GM12892 (cell line): Measurements from ENCODE around the gene RPS27.

Experiments used
- POLR2A ChIP-seq: IDR thresholded peaks from 2 replicates; pipeline ENCODE4 v1.6.1; 2011; ENCODE audit warnings: low read depth, low read length, control low read depth
- POLR2AphosphoS5 ChIP-seq: IDR thresholded peaks from 2 replicates; pipeline ENCODE4 v1.6.1; 2011; ENCODE audit warnings: low read depth, low read length, control low read depth
- TAF1 ChIP-seq: IDR thresholded peaks from 2 replicates; pipeline ENCODE4 v1.6.1; 2011; ENCODE audit warnings: low read depth, mild to moderate bottlenecking, control low read depth, low read length, borderline replicate concordance

- TF ChIP-seq POLR2A (0 out of 2 replicates have a peak, but pooled peaks have one; percentile 19), POLR2AphosphoS5 (no peak), TAF1 (no peak)
Measured at GRCh38 chr1:153962088-153963029, 28.2 kb upstream of the RPS27 start.
